CD4-positive, alpha-beta T cell treated with Interleukin-15 for 1 hour (primary cell): ENCODE measurements around the gene NID2.

ENCODE experiments used
- DNase-seq: peaks from one replicate; pipeline ENCODE4 v3.0.0-alpha.2; 2020

The NID2 gene

GRCh38 chr14:52068615-52069306 lies at the start of gene NID2:
Gene NID2 (minus strand): TSS chr14:52069059. CDS start chr14:52068994, 65 bp downstream.
- DNase-seq = peak; percentile 34

- no peak for DNase-seq
These were observed 48.4 kb upstream of the NID2 start for GRCh38 chr14:52117111-52117832.

- DNase-seq = no peak
These were observed 46.4 kb upstream of the NID2 start for GRCh38 chr14:52115286-52115685.

GRCh38 chr14:52112336-52113018 lies 43.6 kb upstream of the NID2 start:
- no peak for DNase-seq

- DNase-seq = no peak
These were observed 42.7 kb upstream of the NID2 start for GRCh38 chr14:52111583-52111982.

- DNase-seq = no peak
These were observed 41.7 kb upstream of the NID2 start for GRCh38 chr14:52110441-52111086.

- DNase-seq = no peak
These were observed 40.0 kb upstream of the NID2 start for GRCh38 chr14:52108823-52109222.

- DNase-seq = no peak
These were observed 38.0 kb upstream of the NID2 start for GRCh38 chr14:52106840-52107239.

- no peak for DNase-seq
These were observed 34.6 kb upstream of the NID2 start for GRCh38 chr14:52103416-52103815.

- no peak for DNase-seq
These were observed 26.9 kb upstream of the NID2 start for GRCh38 chr14:52095794-52096193.

GRCh38 chr14:52095336-52095735 lies 26.5 kb upstream of the NID2 start:
- no peak for DNase-seq

GRCh38 chr14:52094546-52095271 lies 25.9 kb upstream of the NID2 start:
- no peak for DNase-seq

GRCh38 chr14:52091928-52092327 lies 23.1 kb upstream of the NID2 start:
- no peak for DNase-seq

- DNase-seq = no peak
These were observed 22.1 kb upstream of the NID2 start for GRCh38 chr14:52090936-52091335.

GRCh38 chr14:52089218-52089617 lies 20.4 kb upstream of the NID2 start:
- DNase-seq = no peak

- DNase-seq = no peak
These were observed 17.9 kb upstream of the NID2 start for GRCh38 chr14:52086711-52087110.

GRCh38 chr14:52082903-52083302 lies 14.0 kb upstream of the NID2 start:
- DNase-seq = no peak

- DNase-seq = no peak
These were observed 13.1 kb upstream of the NID2 start for GRCh38 chr14:52081964-52082363.

GRCh38 chr14:52080808-52081755 lies 12.2 kb upstream of the NID2 start:
- no peak for DNase-seq

GRCh38 chr14:52080158-52080800 lies 11.4 kb upstream of the NID2 start:
- no peak for DNase-seq
